Measurements from ENCODE around the gene WBP1.

DNA sequence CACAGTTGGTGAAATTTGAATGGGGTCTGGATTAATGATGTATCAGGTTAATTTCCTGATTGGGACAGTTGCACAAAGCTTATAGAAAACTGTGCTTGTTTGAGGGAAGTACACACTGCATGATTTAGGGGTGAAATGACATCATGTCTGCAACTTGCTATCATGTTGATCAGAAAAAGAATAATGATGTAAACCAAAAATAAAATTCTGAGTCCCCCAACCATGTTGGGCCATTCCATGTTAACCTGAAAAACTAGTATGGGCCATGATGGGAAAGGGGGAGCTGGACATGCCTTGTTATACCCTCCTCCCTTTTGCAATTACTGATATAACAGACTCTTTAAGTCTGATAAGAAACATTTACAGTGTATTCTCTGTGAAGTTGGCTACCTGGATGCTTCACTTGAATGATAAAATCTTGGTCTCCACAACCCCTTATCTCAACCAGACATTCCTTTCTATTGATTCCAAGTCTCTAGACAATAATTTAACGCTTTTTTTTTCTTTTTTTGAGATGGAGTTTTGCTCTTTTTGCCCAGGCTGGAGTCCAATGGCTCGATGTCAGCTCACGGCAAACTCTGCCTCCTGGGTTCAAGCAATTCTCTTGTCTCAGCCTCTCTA, 7.6 kb upstream of the WBP1 start:
- TF ChIP-seq, protein P1, sequence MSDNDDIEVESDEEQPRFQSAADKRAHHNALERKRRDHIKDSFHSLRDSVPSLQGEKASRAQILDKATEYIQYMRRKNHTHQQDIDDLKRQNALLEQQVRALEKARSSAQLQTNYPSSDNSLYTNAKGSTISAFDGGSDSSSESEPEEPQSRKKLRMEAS (CRISPR knock-in tag; IDR thresholded peaks at IDR 0.05) = no peak
- TF ChIP-seq, protein P2, sequence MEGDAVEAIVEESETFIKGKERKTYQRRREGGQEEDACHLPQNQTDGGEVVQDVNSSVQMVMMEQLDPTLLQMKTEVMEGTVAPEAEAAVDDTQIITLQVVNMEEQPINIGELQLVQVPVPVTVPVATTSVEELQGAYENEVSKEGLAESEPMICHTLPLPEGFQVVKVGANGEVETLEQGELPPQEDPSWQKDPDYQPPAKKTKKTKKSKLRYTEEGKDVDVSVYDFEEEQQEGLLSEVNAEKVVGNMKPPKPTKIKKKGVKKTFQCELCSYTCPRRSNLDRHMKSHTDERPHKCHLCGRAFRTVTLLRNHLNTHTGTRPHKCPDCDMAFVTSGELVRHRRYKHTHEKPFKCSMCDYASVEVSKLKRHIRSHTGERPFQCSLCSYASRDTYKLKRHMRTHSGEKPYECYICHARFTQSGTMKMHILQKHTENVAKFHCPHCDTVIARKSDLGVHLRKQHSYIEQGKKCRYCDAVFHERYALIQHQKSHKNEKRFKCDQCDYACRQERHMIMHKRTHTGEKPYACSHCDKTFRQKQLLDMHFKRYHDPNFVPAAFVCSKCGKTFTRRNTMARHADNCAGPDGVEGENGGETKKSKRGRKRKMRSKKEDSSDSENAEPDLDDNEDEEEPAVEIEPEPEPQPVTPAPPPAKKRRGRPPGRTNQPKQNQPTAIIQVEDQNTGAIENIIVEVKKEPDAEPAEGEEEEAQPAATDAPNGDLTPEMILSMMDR (IDR thresholded peaks at IDR 0.05) = no peak
- TF ChIP-seq, protein P3, sequence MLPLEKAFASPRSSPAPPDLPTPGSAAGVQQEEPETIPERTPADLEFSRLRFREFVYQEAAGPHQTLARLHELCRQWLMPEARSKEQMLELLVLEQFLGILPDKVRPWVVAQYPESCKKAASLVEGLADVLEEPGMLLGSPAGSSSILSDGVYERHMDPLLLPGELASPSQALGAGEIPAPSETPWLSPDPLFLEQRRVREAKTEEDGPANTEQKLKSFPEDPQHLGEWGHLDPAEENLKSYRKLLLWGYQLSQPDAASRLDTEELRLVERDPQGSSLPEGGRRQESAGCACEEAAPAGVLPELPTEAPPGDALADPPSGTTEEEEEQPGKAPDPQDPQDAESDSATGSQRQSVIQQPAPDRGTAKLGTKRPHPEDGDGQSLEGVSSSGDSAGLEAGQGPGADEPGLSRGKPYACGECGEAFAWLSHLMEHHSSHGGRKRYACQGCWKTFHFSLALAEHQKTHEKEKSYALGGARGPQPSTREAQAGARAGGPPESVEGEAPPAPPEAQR (CRISPR knock-in tag; IDR thresholded peaks at IDR 0.05) = no peak
- TF ChIP-seq ETV6 (CRISPR knock-in tag; IDR thresholded peaks at IDR 0.05) (no peak), FOXK1 (CRISPR knock-in tag; IDR thresholded peaks at IDR 0.05) (no peak)
